Stimulated activated CD4-positive, alpha-beta T cell treated with anti-CD3 and anti-CD28 coated beads, Interleukin-15, amount 100 ng/mL, for 1 hour (primary cell): ENCODE results near the gene NUP58.

Experiments
- DNase-seq, 2 donors: peaks; one replicate each; pipeline ENCODE4 v3.0.0-alpha.2; 2020; ENCODE audit warnings: low read depth in 1 of 2, low spot score in 1 of 2

NUP58 gene

DNA sequence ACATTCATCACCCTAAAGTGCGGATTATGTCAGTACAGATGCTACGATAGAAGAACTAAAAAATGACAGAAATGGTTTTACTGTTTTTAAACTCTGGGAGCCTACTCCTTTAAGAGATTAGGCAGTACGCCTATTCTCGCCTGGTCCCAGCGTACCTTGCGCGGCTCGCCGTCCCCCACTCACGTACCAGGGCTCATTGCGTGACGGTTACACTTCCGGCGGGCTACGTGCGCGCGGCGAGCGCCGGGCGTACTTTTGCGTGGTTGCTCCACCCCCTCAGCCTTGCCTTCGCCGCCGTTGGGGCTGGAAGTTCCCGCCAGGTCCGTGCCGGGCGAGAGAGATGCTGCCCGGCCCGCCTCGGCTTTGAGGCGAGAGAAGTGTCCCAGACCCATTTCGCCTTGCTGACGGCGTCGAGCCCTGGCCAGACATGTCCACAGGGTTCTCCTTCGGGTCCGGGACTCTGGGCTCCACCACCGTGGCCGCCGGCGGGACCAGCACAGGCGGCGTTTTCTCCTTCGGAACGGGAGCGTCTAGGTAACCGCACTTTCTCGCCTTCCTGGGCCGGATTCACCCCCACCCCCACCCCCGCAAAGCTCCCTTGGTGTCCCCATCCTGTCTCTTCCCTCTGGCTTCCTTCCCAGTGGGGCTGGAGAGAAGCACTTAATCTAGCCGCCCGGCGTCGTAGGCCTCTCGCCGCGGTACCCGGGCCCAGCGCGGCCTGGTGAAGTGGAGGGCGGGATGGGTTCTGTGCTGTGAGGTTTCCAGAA is at the start of gene NUP58:
Gene NUP58, plus strand, starts transcription at position 279 of the 767 bp plus-strand sequence. Its CDS starts 149 bp downstream, at position 428.
- DNase-seq: peak; percentile 85 to 87

DNA sequence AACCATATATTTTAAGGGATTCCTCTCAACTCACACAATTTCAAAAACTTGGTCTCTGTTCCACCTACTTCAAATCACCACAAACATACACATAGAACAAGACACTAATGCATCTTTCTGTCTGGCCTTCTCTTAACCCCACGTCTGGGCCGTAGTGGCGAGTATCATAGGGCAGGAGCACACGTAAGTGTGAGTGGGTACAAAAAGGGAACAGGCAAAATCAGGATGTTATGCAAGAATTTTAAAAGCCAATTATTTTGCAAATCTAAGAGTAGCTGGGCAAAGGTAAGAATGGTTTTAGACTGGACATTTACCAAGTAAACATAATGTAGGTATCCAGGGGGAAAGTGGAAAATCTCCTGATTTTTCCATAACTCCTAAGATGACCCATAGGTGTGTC is 49.2 kb upstream of the NUP58 start:
- no peak for DNase-seq

DNA sequence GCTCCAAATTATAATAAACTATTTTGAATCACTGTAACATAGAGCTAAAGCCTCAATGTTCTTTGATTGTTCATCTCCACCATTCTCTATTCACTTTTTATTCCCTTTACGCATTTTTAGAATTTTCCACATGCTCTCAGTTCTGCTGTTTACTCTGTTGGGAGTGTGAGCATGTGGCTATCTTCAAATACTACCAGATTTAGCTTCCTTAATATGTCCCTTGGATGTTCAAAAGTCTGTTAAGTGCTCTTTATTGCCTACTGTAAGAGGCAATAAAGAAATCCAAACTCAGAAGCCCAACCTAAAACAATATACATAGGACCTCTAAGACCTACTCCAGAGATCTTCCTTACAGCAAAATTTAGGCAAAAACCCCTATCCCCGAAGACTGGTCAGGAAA is 48.7 kb upstream of the NUP58 start:
- no peak for DNase-seq

DNA sequence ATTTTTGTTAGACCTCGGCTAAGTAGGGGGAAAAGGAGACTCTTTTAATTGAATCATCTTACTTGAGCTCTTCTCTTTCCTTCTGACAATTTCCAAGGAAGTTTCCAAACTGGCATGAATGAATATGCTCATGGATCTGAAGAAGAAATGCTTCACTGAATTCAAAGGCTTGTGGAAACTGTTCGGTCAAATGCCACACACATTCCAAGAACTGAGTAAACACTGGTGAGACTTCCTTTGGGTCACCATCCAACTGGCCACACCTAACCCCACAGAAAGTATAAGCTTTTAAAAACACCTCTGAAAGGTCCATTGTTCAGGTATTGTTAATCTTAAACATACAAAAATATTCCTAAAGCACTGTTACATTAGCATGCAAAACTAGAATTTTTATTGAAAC is 47.7 kb upstream of the NUP58 start:
- DNase-seq: no peak

- DNase-seq: no peak
Observed at GRCh38 chr13:25262261-25262660, 39.2 kb upstream of the NUP58 start.

DNA sequence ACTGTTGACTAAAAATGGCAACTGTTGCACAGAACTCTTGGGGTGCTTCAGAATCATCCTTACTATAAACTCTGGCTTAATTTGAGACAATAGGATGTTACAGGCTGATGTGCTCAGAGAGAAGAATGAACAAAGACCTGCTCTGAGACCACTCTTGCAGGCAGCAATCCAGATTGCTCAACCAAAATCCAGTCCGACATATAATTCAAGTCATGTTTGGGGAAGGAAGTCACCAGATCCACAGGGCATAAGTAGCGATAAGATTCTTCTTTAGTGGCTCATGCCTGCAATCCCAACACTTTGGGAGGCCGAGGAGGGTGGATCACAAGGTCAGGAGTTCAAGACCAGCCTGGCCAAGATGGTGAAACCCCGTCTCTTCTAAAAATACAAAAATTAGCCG is 34.7 kb upstream of the NUP58 start:
- DNase-seq: no peak

DNA sequence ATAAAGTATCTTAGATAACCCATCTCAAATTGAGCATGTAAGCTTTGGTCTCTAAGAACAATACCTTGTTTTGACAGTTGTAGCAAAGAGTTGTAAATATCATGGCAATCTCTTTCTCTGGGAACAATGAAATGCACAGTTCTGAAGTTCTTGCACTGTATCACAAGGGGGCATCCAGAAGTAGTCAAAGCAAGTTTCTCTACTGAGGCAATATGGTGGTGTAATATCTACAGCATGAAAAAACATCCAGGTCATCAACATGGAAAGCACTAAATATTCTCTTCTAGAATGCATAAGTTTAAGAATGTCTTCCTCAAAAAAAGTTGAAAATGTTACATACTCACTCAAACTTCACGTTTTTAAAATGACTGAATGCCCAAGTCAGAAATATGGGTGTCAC is 33.7 kb upstream of the NUP58 start:
- no peak for DNase-seq

DNA sequence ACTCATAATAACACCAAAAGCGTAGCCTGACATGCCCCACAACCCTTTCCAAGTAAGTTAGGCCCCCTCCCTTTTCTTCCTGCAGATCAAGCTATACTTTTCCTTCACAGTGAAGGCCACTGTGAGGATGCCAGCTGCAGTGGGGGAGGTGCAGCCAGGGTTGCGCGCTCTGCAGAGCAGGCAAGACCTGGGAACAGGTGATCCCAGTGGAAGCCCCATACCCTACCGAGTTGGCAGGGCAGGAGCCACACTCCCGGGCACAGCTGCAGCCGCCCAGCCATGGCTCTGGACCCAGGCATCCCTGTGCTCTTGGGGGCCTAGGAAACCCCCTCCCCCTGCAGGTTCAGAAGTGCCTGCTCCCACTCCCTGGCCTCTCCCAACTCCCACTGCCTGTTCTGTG is 32.9 kb upstream of the NUP58 start:
- no peak for DNase-seq

- DNase-seq: no peak
Observed at GRCh38 chr13:25276748-25277147, 24.7 kb upstream of the NUP58 start.

DNA sequence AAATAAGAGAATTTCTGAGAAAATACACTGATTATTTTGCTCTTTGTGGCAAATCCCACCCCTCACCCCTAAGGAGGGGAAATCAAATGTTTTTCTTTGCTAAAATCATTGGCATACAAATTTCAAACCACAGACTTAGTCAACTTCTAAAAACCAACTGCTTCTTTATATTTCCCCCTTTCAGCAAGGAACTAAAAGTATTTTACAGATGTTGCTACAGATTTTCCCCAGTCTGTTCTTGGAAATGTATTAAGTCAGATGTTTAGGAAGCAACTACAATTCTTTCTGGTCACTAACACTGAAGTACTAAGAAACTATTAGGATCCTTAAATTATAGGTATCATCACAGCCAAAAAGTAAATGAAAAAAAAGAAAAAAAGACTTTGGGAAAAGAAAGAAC is 21.0 kb upstream of the NUP58 start:
- DNase-seq: no peak

DNA sequence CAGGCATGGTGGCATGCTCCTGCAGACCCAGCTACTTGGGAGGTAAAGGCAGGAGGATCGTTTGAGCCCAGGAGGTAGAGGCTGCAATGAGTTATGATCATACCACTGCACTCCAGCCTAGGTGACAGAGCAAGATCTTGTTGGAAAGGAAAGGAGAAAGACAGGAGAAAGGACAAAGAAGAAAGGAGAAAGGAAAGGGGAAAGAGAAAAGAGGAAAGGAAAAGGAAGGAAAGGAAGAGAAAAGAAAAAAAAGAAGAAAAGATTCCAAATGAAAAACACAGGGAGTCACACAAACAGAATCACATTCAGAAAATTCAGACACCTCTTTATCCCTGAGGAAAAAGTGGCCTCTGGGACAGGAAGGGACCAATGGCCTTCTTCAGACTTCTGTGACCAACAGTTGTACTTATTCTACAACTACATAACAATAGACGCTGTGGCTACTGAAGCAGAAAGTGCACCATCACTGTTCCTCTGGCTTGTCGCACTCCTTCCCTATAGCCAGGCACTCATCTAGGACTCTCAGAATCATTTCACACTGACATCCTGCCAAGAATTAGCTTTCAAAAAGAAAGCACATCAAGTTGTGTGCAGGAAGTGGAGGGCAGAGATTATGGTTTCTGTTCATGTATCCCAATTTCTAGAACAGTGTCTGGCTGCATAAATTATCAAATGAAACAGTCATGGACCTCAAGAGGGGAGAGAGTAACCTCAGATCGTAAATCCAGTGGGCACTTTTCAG is 20.1 kb upstream of the NUP58 start:
- no peak for DNase-seq

GRCh38 chr13:25281935-25282332 is 19.5 kb upstream of the NUP58 start:
- DNase-seq: no peak

- DNase-seq: no peak
Observed at GRCh38 chr13:25286308-25286968, 15.0 kb upstream of the NUP58 start.

- DNase-seq: peak; percentile 91 to 96
Observed at GRCh38 chr13:25286969-25287961, 14.2 kb upstream of the NUP58 start, which contains the start of gene MTMR6. TSS of gene MTMR6 (minus strand) at chr13:25287488. CDS start at chr13:25287247, 241 bp downstream.

DNA sequence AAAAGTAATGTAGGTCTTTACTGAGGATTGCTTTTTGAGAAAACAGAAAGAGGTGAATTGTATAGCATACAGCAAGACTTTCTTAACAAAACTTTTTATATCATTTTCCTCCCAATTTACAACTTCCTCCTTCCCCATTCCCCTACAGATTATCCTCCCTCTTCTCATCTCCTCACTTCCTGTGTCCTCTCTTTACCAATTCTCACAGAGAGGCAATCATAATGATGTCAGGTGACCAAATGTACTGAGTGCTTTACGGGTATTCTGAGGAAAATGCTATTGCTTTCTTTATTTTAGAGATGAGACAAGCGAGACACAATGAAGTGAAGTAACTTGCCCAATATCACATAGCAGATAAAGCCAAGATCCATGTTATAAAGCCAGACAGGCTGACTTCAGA is 12.5 kb upstream of the NUP58 start:
- no peak for DNase-seq

DNA sequence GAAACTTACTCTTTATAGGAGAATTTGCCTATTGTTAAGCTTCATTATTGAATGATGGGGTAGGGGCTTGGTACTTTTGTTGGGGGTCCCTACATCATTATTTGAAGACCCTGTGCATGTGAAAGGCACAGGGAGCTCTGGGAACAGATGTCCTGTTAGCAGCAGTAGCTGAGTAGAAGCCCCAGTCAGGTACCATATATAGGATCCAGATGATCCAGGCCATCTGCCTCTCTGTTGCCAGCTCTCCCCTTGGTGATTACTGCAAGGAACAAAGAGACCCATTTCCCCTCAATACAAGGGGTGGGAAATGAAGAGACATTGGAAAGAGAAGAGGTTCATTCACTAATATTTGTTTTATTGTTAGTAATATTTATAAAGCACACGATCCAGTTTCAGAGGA is 9.7 kb upstream of the NUP58 start:
- DNase-seq: no peak

DNA sequence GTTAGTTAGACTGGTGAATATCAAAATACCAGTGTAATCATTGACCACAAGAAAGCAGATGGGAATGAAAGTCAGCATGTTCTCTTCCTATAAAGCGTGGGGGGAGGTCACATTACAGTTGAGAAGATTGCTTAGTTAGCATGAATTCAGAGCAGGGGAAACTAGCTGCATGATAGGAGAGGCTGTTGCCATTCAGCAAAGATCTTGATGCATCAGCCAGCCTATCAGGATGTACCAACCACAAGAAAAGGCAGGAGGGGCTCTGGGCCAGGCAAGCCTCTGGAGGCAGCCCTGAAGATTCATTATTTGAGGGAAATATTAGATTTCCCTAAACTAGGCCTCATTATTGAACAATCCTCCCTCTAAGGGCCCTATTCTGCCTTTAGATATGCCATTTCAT is 9.1 kb upstream of the NUP58 start:
- DNase-seq: no peak

DNA sequence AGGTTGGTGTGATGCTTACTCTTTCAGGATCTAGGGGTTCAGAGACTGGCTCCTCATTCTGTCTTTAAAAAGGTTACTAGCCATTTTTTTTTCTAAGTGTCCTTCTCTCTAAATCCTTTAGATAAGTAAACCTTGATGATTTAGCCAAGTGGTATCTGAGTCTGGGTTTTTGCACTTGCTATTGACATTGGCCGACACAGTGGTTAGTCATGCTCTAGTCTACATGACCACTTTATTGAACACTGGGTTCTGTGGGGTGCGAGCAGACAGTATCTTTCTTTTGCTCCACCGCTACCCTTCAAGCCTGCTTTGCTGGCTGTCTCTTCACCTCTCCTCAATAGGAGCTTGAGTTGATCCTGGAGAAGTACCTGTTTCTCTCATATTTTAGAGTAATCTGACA is 6.2 kb upstream of the NUP58 start:
- no peak for DNase-seq

DNA sequence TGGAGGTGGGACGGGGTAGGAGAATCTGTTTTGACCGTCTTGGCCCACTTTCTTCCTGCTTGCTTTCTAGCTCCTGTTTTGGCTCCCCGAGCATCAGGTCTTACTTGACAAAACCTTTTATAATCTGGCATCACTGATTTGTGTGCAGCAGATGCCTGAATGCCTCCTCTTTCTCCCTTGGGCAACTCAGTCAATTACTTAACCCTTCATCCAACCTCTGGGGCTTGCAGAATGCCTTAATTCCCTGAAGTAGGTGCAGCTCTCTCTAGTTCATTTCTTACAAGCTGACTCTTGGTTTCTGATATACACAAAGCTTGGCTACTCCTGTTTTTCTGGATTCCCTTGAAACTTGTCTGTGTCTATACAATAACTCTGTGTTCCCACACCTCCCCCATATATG is 5.7 kb upstream of the NUP58 start:
- no peak for DNase-seq

DNA sequence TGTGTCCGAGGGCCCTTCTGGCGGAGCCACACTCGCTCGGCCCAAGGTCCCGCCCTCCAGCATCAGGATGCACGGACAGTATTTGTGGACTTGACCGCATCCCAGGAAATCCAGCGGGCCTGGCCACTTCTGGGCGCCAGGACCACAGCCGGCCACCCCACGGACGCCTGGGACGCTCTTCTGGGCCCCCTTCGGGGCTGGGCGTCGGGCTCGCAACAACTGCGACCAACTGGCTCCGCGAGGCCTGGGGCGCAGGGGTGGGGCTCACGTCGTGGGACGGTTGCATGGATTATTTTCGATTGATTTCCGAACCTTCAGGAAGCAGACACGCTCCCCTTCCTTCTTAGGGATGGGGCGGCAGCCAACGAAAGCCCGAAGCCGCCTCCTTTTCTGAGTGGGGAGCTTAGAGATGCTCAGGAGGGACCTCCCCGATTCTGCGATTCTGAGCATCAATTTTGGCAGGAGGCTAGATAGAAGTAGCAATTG is 521 bp upstream of the NUP58 start:
- peak in 1 of 2 donors; percentile 12 for DNase-seq

- DNase-seq: no peak
Observed at GRCh38 chr13:25302121-25302520, 696 bp downstream of the NUP58 start.
